ENCODE data around the gene AMPH. TPM values are rescaled to one million over a fixed set of nuclear protein-coding genes. Genes with fewer than 3 reads are reported as not detected.
"Not testable (repeated sequence)": the region's sequence is repeated elsewhere in the genome, so short reads cannot be mapped to it uniquely, and the experiment has no call there.

AMPH gene
- total RNA-seq, 1 experiment from 2014 or later, result not detected

DNA sequence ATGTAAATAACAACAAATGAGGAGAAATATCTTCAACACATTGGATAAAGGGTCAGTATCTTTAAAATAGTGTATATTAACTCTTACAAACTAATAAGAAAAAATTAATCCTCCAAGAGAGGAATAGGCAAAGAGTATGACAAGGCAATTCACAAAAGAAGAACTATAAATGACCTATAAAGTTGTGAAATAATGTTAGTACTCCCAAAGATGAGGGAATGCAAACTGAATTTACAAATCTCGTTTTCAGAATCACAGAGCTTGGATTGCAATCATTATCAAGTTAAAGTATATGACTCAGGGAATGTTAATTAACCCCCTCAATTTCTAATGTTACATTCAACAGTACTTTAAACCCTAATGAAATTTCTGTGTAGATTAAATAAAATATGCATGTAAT, 270.4 kb downstream of the AMPH start:
- TF ChIP-seq, protein P1, sequence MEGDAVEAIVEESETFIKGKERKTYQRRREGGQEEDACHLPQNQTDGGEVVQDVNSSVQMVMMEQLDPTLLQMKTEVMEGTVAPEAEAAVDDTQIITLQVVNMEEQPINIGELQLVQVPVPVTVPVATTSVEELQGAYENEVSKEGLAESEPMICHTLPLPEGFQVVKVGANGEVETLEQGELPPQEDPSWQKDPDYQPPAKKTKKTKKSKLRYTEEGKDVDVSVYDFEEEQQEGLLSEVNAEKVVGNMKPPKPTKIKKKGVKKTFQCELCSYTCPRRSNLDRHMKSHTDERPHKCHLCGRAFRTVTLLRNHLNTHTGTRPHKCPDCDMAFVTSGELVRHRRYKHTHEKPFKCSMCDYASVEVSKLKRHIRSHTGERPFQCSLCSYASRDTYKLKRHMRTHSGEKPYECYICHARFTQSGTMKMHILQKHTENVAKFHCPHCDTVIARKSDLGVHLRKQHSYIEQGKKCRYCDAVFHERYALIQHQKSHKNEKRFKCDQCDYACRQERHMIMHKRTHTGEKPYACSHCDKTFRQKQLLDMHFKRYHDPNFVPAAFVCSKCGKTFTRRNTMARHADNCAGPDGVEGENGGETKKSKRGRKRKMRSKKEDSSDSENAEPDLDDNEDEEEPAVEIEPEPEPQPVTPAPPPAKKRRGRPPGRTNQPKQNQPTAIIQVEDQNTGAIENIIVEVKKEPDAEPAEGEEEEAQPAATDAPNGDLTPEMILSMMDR (conservative IDR thresholded peaks at IDR 0.05; ENCODE audit: low read depth, low read length), result no peak
- TF ChIP-seq EZH2phosphoT487 (IDR thresholded peaks at IDR 0.05; ENCODE audit: borderline replicate concordance, low read length) (no peak), EZH2 (IDR thresholded peaks at IDR 0.05; ENCODE audit: low read length, unreplicated experiment) (no peak)
- Histone ChIP-seq H2AFZ (ENCODE audit: low read length) (no peak overlapping the region), H3K9me2 (replicated peaks; ENCODE audit: low read length) (no peaks in the 10 kb centered on the region), H3K4me2 (ENCODE audit: low read length) (no peak overlapping the region), H3K36me3 (ENCODE audit: low read depth, low read length) (no peaks in the 10 kb centered on the region), H3K9ac (ENCODE audit: low read length) (no peak overlapping the region), H3K79me2 (ENCODE audit: low read length) (no peaks in the 10 kb centered on the region), H4K20me1 (ENCODE audit: low read length) (no peaks in the 10 kb centered on the region), H3K27me3 (ENCODE audit: low read length) (no peaks in the 10 kb centered on the region), H3K4me1 (ENCODE audit: insufficient read depth, low read length) (no peaks in the 10 kb centered on the region), H3K4me3 (ENCODE audit: low read length) (no peak overlapping the region), H3K9me3 (ENCODE audit: low read length) (no peaks in the 10 kb centered on the region), H3K27ac (ENCODE audit: low read length) (no peak overlapping the region), H3F3A (ENCODE audit: low read length, unreplicated experiment) (no peaks in the 10 kb centered on the region)
- intact Hi-C loops (cut with micrococcal nuclease), result no loop called here
- ChIA-PET POLR2A (ENCODE audit: unreplicated experiment) (no interaction called here), CTCF (no interaction called here)
- BruUV-seq (replicated peaks), result no TSS peak
- DNase-seq (no peak), ATAC-seq (no peak)

DNA sequence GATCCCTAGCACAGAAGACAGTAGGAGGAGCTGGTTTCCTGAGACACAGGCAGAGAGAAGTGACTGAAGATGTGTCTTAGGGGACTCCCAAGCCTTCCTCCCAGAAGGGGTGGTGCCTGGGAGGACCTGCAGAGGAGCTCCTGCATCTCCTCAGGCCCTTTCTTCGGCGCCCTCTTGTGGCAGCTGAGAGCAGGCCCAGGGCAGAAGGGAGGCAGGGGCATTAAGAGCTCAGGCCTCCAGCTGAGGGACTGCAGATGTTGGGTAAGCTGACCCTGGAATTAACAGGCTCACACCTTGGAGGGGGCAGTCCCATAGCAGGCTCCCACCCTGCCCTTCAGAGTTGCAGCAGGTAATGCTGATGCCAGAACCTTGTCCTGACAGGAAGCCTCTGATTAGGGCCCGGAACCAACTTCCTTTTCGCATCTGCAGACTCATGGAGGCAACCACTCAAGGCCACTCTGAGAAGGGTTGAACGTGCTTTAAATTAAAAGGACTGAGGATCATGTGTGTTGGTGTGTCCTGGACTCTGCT, 272.0 kb downstream of the AMPH start:
- H3K9me2 ChIP-seq (replicated peaks; ENCODE audit: low read length); H3K4me2 ChIP-seq (ENCODE audit: low read length); H4K20me1 ChIP-seq (ENCODE audit: low read length); intact Hi-C loops (cut with micrococcal nuclease); DNase-seq; H3K4me1 ChIP-seq (ENCODE audit: insufficient read depth, low read length); H3F3A ChIP-seq (ENCODE audit: low read length, unreplicated experiment); H3K9ac ChIP-seq (ENCODE audit: low read length); H3K27me3 ChIP-seq (ENCODE audit: low read length); H3K27ac ChIP-seq (ENCODE audit: low read length); H2AFZ ChIP-seq (ENCODE audit: low read length); H3K79me2 ChIP-seq (ENCODE audit: low read length); BruUV-seq (replicated peaks); POLR2A ChIA-PET (ENCODE audit: unreplicated experiment); H3K36me3 ChIP-seq (ENCODE audit: low read depth, low read length); H3K4me3 ChIP-seq (ENCODE audit: low read length); H3K9me3 ChIP-seq (ENCODE audit: low read length): not testable (repeated sequence)
- TF ChIP-seq, protein P1 (conservative IDR thresholded peaks at IDR 0.05; ENCODE audit: low read depth, low read length), result peak; percentile 25; the same call in 1 of the 2 replicates
- peak; percentile 83 for ATAC-seq
- CTCF ChIA-PET, result interaction anchor here (0.6 kb wide), 1 partner anchor 14 kb away, joined by 5 read pairs; no protein-coding TSS in a partner anchor

DNA sequence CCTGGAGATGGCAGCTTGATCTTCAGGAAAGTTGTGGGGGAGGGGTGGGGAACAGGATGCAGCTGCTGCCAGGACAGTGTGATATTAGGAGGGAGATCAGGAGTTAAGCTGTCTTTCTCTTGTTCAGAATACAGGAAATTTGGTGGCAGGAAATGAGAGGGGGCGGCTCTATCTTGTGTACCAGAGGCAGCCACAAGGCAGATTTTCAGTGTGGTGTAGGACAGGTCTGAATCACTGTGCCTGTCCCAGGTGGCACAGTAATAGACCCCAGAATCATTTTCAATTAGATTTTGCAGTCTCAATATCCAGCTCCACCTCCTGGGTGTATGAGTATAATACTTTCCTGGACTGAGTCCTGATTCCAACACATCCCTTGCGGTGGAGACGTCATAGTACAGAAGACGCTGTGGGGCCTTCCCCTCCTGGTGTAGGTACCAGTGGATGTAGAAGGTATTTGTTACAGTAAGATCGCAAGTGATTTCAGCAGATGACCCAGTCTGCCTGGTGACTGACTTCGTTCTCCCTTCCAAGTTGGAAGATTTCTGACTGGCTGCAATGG, 272.8 kb downstream of the AMPH start:
- H3K27ac ChIP-seq (ENCODE audit: low read length); ATAC-seq; H3F3A ChIP-seq (ENCODE audit: low read length, unreplicated experiment); intact Hi-C loops (cut with micrococcal nuclease); H3K9me2 ChIP-seq (replicated peaks; ENCODE audit: low read length); CTCF ChIA-PET; H3K79me2 ChIP-seq (ENCODE audit: low read length); H3K36me3 ChIP-seq (ENCODE audit: low read depth, low read length); H3K4me1 ChIP-seq (ENCODE audit: insufficient read depth, low read length); POLR2A ChIA-PET (ENCODE audit: unreplicated experiment); H4K20me1 ChIP-seq (ENCODE audit: low read length); H2AFZ ChIP-seq (ENCODE audit: low read length); H3K9ac ChIP-seq (ENCODE audit: low read length); BruUV-seq (replicated peaks); H3K4me3 ChIP-seq (ENCODE audit: low read length); DNase-seq; H3K4me2 ChIP-seq (ENCODE audit: low read length); H3K9me3 ChIP-seq (ENCODE audit: low read length); H3K27me3 ChIP-seq (ENCODE audit: low read length): not testable (repeated sequence)

DNA sequence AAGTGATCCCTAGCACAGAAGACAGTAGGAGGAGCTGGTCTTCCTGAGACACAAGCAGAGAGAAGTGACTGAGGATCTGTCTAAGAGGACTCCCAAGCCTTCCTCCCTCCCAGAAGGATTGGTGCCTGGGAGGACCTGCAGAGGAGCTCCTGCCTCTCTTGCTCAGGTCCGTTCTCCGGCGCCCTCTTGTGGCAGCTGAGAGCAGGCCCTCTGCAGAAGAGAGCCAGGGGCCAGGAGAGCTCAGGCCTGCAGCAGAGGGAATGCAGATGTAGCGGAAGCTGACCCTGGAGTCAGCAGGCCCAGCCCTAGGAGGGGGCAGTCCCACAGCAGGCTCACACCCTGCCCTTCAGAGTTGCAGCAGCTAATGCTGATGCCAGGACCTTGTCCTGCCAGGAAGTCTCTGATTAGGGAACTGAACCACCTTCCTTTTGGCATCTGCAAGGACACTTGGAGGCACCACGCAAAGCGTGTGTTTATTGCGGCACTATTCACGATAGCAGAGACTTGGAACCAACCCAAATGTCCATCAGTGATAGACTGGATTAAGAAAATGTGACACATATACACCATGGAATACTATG, 276.8 kb downstream of the AMPH start:
- BruUV-seq (replicated peaks); H3K36me3 ChIP-seq (ENCODE audit: low read depth, low read length); H3F3A ChIP-seq (ENCODE audit: low read length, unreplicated experiment); POLR2A ChIA-PET (ENCODE audit: unreplicated experiment); H3K9ac ChIP-seq (ENCODE audit: low read length); intact Hi-C loops (cut with micrococcal nuclease); H3K4me1 ChIP-seq (ENCODE audit: insufficient read depth, low read length); H3K4me2 ChIP-seq (ENCODE audit: low read length); H3K79me2 ChIP-seq (ENCODE audit: low read length); H3K9me3 ChIP-seq (ENCODE audit: low read length); H3K4me3 ChIP-seq (ENCODE audit: low read length); H3K9me2 ChIP-seq (replicated peaks; ENCODE audit: low read length); ATAC-seq; H3K27ac ChIP-seq (ENCODE audit: low read length); H3K27me3 ChIP-seq (ENCODE audit: low read length); H4K20me1 ChIP-seq (ENCODE audit: low read length); H2AFZ ChIP-seq (ENCODE audit: low read length): not testable (repeated sequence)
- CTCF ChIA-PET, result interaction anchor here (0.6 kb wide), 1 partner anchor 9 kb away, joined by 5 read pairs; no protein-coding TSS in a partner anchor
- peak; percentile 15 for DNase-seq

DNA sequence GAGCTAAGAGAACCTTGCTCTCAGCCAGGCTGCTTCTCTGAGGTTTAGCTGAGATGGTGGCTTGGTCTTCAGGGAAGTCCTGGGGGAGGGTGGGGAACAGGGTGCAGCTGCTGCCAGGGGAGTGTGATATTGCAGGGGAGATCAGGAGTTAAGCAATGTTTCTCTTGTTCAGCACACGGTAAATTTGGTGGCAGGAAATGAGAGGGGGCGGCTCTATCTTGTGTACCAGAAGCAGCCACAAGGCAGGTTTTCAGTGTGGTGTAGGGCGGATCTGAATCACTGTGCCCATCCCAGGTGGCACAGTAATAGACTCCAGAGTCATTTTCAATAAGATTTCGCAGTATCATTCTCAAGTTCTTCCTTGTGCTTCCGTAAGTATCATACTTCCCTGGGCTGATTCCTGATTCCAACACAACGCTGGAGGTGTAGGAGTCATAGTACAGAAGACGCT, 277.7 kb downstream of the AMPH start:
- H3K4me1 ChIP-seq (ENCODE audit: insufficient read depth, low read length); H3K27me3 ChIP-seq (ENCODE audit: low read length); H3K4me2 ChIP-seq (ENCODE audit: low read length); H3K36me3 ChIP-seq (ENCODE audit: low read depth, low read length); H3K4me3 ChIP-seq (ENCODE audit: low read length); H3K9me3 ChIP-seq (ENCODE audit: low read length); H3K9ac ChIP-seq (ENCODE audit: low read length); DNase-seq; BruUV-seq (replicated peaks); H3F3A ChIP-seq (ENCODE audit: low read length, unreplicated experiment); CTCF ChIA-PET; H2AFZ ChIP-seq (ENCODE audit: low read length); ATAC-seq; POLR2A ChIA-PET (ENCODE audit: unreplicated experiment); H3K27ac ChIP-seq (ENCODE audit: low read length); intact Hi-C loops (cut with micrococcal nuclease); H3K79me2 ChIP-seq (ENCODE audit: low read length); H4K20me1 ChIP-seq (ENCODE audit: low read length); H3K9me2 ChIP-seq (replicated peaks; ENCODE audit: low read length): not testable (repeated sequence)
